Retinal pigment epithelial cell (primary cell): ENCODE data around the gene ZNF775.

ENCODE experiments used
- DNase-seq: peaks from one replicate; pipeline ENCODE4 v3.0.0-alpha.2; 2010; ENCODE audit warnings: low read depth
- H3K4me3 ChIP-seq: 2 replicates; pipeline ENCODE4 v1.5.1; 2011; ENCODE audit warnings: mild to moderate bottlenecking, low read length, control low read depth, moderate library complexity
- CTCF ChIP-seq: conservative IDR thresholded peaks from 2 replicates; pipeline ENCODE4 v1.5.1; 2011; ENCODE audit warnings: low read depth, low read length, control low read depth, inconsistent platforms

The ZNF775 gene

GRCh38 chr7:150406567-150407421 is 27.7 kb downstream of the ZNF775 start:
- DNase-seq = no peak
- TF ChIP-seq CTCF = no peak
- H3K4me3 ChIP-seq = no peak overlapping the region

- TF ChIP-seq CTCF = no peak
- no peak for DNase-seq
- no peak overlapping the region for H3K4me3 ChIP-seq
These were observed 28.7 kb downstream of the ZNF775 start for GRCh38 chr7:150407588-150408392.

- H3K4me3 ChIP-seq = no peak overlapping the region
- no peak for DNase-seq
- no peak for TF ChIP-seq CTCF
These were observed 29.5 kb downstream of the ZNF775 start for GRCh38 chr7:150408393-150409299.

GRCh38 chr7:150409300-150410030 is 30.3 kb downstream of the ZNF775 start:
- no peak for DNase-seq
- TF ChIP-seq CTCF = no peak
- no peak overlapping the region for H3K4me3 ChIP-seq

- no peak for TF ChIP-seq CTCF
- DNase-seq = no peak
- H3K4me3 ChIP-seq = no peak overlapping the region
These were observed 31.0 kb downstream of the ZNF775 start for GRCh38 chr7:150410131-150410530.

- H3K4me3 ChIP-seq = no peak overlapping the region
These were observed 31.7 kb downstream of the ZNF775 start for GRCh38 chr7:150410680-150411346.

More at GRCh38 chr7:150410680-150411346, 31.7 kb downstream of the ZNF775 start:
- TF ChIP-seq CTCF = no peak
- no peak for DNase-seq
